ENCODE measurements around the gene GSC.
"Not testable (repeated sequence)": the region's sequence is repeated elsewhere in the genome, so short reads cannot be mapped to it uniquely, and the experiment has no call there.

The GSC gene

DNA sequence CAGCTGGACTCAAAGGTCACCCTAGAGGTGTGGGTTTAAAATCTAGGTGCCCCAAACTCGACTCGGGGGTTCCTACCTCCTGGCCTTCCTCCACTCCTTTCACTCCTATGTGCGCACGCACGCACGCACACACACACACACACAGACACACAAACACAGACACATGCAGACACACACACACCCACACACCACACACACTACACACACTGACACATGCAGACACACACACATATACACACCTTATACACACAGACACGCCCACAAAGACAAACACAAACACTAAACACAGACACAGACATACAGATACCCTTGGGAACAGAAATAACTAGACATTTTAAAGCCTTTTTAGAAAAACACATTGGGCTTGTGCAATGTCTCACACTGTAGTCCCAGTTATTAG is 31.8 kb downstream of the GSC start:
- no peak for DNase-seq

DNA sequence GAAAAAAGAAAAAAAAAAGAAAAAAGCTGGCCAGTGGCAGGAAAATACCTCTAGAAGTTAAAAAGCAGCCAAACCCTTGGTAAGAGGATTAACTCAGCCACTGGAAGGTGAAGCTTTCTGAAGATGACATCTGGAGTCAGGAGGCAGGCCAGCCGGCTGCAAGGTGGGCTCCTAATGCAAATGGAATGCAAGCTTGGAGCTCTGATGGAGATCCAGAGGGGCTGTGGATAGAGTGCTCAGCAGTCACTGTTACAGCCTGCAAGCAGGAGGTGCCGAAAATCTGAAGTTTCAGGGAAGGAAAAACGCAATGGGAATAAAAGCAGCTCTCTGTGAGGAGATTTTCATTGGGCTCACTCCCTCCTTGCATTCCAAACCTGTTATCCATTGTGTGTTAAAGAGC is 41.0 kb downstream of the GSC start:
- DNase-seq: no peak

DNA sequence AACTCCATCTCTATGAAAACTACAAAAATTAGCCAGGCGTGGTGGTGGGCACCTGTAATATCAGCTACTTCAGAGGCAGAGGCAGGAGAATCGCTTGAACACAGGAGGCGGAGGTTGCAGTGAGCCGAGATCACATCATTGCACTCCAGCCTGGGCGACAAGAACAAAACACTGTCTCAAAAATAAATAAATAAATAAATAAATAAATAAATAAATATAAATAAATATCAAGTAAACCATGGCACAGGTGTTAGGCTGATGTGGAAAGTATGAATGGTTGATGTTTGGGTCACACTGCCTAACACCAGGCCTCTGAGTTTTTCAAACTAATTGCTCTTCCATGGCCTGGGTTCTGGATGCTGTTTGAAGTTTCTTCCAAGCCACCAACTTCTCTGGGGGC is 41.5 kb downstream of the GSC start:
- not testable (repeated sequence) for DNase-seq

DNA sequence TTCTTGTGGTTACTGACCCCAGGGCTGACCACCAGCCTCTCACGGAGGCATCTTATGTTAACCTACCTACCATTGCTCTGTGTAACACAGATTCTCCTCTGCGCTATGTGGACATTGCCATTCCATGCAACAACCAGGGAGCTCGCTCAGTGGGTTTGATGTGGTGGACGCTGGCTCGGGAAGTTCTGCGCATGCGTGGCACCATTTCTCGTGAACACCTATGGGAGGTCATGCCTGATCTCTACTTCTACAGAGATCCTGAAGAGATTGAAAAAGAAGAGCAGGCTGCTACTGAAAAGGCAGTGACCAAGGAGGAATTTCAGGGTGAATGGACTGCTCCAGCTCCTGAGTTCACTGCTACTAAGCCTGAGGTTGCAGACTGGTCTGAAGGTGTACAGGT is 43.3 kb downstream of the GSC start:
- DNase-seq: not testable (repeated sequence)

DNA sequence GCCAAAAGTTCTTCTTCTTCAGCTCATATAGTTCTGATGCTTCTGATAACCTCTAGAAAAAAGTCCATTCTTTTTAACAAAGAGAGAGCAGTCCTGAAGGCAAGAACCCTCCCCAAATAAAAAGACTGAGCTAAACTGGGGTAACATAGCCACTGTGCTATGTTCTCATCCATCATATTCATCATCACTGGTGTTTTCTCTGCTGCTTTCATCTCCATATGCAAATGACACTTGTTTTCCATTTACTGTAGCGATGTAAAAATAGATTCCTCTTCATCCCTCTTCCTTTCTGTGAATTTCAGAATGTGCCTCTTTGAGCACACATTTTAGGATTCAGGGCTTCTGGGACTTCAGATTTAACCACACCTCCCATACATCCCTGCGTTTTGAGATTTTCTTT is 44.9 kb downstream of the GSC start:
- no peak for DNase-seq

DNA sequence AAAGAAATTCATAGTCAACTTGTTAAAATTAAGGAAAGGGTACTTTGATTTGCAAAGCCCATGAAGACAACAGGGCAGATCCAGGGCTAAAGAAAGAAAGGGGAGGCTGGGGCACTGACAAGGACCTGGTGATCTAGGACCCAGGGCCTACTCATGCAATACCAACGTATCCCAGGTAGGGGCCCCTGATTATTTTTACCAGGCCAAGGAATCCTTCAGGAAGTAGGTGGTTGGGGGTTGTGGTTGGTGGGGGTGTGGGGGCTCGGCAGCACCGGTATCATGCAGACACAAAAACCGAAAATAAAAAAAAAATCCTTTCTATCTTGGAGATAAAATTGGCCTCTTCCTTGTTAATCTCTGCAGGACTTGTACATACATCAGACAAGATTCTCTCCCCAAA is 47.5 kb downstream of the GSC start:
- no peak for DNase-seq

Data from hematopoietic multipotent progenitor cell treated with erythropoietin and hydrocortisone succinate and interleukin-3 and kit ligand, for 6 days (in vitro differentiated cells).